ENCODE measurements around the gene ATP2B2.

Gene ATP2B2

DNA sequence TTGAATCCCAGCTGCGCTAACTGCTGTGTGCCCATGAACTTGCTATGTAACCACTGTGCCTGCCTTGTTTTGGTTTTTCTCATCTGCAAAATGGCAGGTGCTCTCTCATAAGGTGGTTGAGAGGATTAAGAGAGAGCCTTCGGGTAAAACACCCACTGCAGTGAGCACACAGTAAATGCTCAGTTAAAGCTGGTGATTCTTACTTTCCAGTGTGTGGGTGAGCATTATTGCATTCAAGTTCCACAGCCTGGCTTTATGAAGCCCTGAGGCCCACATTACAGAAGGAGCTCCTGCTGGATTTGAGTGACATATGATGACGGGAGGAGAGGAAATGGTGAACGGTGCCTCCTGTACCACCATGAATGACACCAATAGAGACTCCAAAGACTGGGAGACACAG, 101.0 kb downstream of the ATP2B2 start:
- Histone ChIP-seq H3K9me3 (no peaks in the 10 kb centered on the region), H3K4me1 (no peaks in the 10 kb centered on the region), H3K27me3 (no peaks in the 10 kb centered on the region), H3K4me3 (ENCODE audit: low read depth, low read length) (no peak overlapping the region), H3K36me3 (no peaks in the 10 kb centered on the region)
- no peak for TF ChIP-seq CTCF (IDR thresholded peaks at IDR 0.05; ENCODE audit: low read depth, low read length)
- no peak for DNase-seq

GRCh38 chr3:10401990-10402761, 103.2 kb downstream of the ATP2B2 start:
- Histone ChIP-seq H3K4me3 (ENCODE audit: low read depth, low read length) (no peak overlapping the region), H3K4me1 (no peaks in the 10 kb centered on the region), H3K9me3 (no peaks in the 10 kb centered on the region), H3K27me3 (no peaks in the 10 kb centered on the region), H3K36me3 (no peaks in the 10 kb centered on the region)
- no peak for DNase-seq
- no peak for TF ChIP-seq CTCF (IDR thresholded peaks at IDR 0.05; ENCODE audit: low read depth, low read length)

DNA sequence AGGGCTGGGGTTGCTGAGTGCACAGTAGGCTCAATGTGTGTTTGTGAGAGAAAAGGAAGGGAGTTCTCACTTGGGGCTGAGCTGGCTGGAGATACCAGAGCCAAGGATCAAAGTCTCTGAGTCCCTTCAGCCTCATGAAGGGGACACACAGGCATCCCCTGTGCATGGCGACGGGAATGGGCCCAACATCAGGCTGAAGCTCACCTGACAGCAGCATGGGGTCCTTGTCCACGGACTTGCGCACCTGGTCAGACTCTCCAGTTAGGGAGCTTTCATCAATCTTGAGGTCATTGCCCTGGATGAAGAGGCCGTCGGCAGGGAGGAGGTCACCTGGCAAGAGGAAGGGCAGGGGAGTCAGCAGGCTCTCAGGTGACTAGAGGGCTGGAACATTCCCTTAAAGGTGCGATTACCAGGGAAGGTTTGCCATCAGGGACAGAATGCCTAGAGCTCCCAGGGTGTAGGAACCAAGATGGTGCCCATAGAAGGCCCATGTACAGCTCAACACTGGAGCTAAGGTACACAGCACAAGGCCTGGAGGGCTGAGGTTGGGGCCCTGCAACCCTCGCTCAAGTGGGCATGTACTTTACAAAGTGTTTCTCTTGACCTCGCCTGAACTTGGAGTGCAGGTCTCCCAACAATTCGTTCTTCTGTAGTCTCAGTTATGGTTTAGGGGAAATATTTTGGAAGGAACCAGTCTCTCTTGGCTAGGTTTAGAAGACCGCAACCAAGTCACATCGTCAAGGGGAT, 104.5 kb downstream of the ATP2B2 start:
- no peaks in the 10 kb centered on the region for H3K4me1 ChIP-seq
- H3K27me3 ChIP-seq, result no peaks in the 10 kb centered on the region
- TF ChIP-seq CTCF (IDR thresholded peaks at IDR 0.05; ENCODE audit: low read depth, low read length), result no peak
- H3K36me3 ChIP-seq, result no peaks in the 10 kb centered on the region
- no peaks in the 10 kb centered on the region for H3K9me3 ChIP-seq
- H3K4me3 ChIP-seq (ENCODE audit: low read depth, low read length), result no peak overlapping the region
- no peak for DNase-seq

GRCh38 chr3:10400050-10400748, 105.2 kb downstream of the ATP2B2 start:
- no peaks in the 10 kb centered on the region for H3K36me3 ChIP-seq
- no peak overlapping the region for H3K4me3 ChIP-seq (ENCODE audit: low read depth, low read length)
- H3K9me3 ChIP-seq, result no peaks in the 10 kb centered on the region
- no peak for TF ChIP-seq CTCF (IDR thresholded peaks at IDR 0.05; ENCODE audit: low read depth, low read length)
- no peaks in the 10 kb centered on the region for H3K4me1 ChIP-seq
- DNase-seq, result no peak
- no peaks in the 10 kb centered on the region for H3K27me3 ChIP-seq

DNA sequence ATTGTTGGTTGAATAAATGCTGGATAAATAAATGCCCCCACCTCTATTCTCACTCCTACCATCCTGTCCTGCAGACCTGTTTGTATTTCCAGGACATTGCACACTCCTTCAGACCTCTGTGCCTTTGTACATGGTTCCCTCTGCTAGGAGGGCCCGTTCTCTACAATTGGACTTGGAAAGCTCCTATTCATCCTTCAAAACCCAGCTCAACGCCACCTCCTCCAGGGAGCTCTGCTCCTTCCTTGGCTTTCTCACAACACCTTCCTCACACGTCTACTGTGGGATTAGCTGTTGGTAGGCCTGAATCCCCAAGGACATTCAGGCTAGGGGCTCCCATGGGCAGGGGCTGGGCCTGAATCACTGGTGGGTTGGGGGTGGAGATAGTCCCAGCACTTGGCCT, 105.8 kb downstream of the ATP2B2 start:
- no peaks in the 10 kb centered on the region for H3K9me3 ChIP-seq
- no peaks in the 10 kb centered on the region for H3K27me3 ChIP-seq
- H3K4me1 ChIP-seq, result no peaks in the 10 kb centered on the region
- no peak for DNase-seq
- H3K36me3 ChIP-seq, result no peaks in the 10 kb centered on the region
- H3K4me3 ChIP-seq (ENCODE audit: low read depth, low read length), result no peak overlapping the region
- no peak for TF ChIP-seq CTCF (IDR thresholded peaks at IDR 0.05; ENCODE audit: low read depth, low read length)

All from BE2C (cell line).